OCI-LY7 (cell line): ENCODE results near the gene NKPD1. TPM values are rescaled to one million over a fixed set of nuclear protein-coding genes. Genes with fewer than 3 reads are reported as not detected.

Source experiments
- BruUV-seq: library from RNA; stranded (reverse); fragments of 400-500 nt; replicated peaks from 2 replicates; lab custom pipeline; 2021; lab: Mats Ljungman, UMichigan
- CTCF ChIA-PET: fragments of 300-600 bp; sonication (Branson Sonifier 250); formaldehyde crosslinking; loops from one replicate; lab custom pipeline; 2022; ENCODE audit warnings: antibody characterized with exemption; ENCODE audit not compliant: unreplicated experiment; lab: Charles Lee
- POLR2A ChIA-PET: fragments of 300-600 bp; sonication (Branson Sonifier 250); formaldehyde crosslinking; loops from one replicate; lab custom pipeline; 2022; ENCODE audit warnings: antibody characterized with exemption; lab: Charles Lee
- DNase-seq: peaks from one replicate; pipeline ENCODE4 v3.0.0-alpha.2; 2015; ENCODE audit warnings: low spot score
- H2AFZ ChIP-seq: fragments of 200-600 bp; sonication (generic), shearing (Covaris generic); 2 replicates; pipeline ENCODE4 v1.6.1; 2014; ENCODE audit warnings: mild to moderate bottlenecking, antibody characterized with exemption, low read length, moderate library complexity
- H3K27ac ChIP-seq: fragments of 200-600 bp; sonication (generic); 2 replicates; pipeline ENCODE4 v1.5.1; 2014; ENCODE audit warnings: mixed run types, low read depth, mild to moderate bottlenecking, moderate library complexity, low read length, inconsistent platforms; ENCODE audit not compliant: poor library complexity, severe bottlenecking
- H3K36me3 ChIP-seq: fragments of 200-600 bp; sonication (generic); 2 replicates; pipeline ENCODE4 v1.6.1; 2014; ENCODE audit warnings: mild to moderate bottlenecking, antibody characterized with exemption, low read length, moderate library complexity, mixed read lengths; ENCODE audit not compliant: insufficient read depth
- H3K4me1 ChIP-seq: fragments of 200-600 bp; sonication (generic); 2 replicates; pipeline ENCODE4 v1.5.1; 2014; ENCODE audit warnings: mild to moderate bottlenecking, low read length; ENCODE audit not compliant: insufficient read depth, poor library complexity, severe bottlenecking
- H3K4me2 ChIP-seq: fragments of 200-600 bp; sonication (generic); 2 replicates; pipeline ENCODE4 v1.6.1; 2014; ENCODE audit warnings: mild to moderate bottlenecking, low read length
- H3K4me3 ChIP-seq: fragments of 200-600 bp; sonication (generic); 2 replicates; pipeline ENCODE4 v1.5.1; 2014; ENCODE audit warnings: mild to moderate bottlenecking, low read depth, low read length; ENCODE audit not compliant: poor library complexity, severe bottlenecking
- H3K79me2 ChIP-seq: fragments of 200-600 bp; sonication (generic); 2 replicates; pipeline ENCODE4 v1.6.1; 2016; ENCODE audit warnings: low read depth, mild to moderate bottlenecking, low read length, moderate library complexity, mixed read lengths; ENCODE audit not compliant: insufficient read depth
- H3K9me2 ChIP-seq: fragments of 200-600 bp; sonication (generic); 2 replicates; pipeline ENCODE4 v1.6.1; 2016; ENCODE audit warnings: mild to moderate bottlenecking, low read length, mixed read lengths; ENCODE audit not compliant: insufficient read depth
- H3K9me3 ChIP-seq: fragments of 200-600 bp; sonication (generic); 2 replicates; pipeline ENCODE4 v1.6.1; 2014; ENCODE audit warnings: mild to moderate bottlenecking, mixed run types, low read length, mixed read lengths
- H4K20me1 ChIP-seq: fragments of 200-600 bp; sonication (generic); 2 replicates; pipeline ENCODE4 v1.6.1; 2014; ENCODE audit warnings: mild to moderate bottlenecking, antibody characterized with exemption, low read length, moderate library complexity, mixed read lengths; ENCODE audit not compliant: insufficient read depth
- EZH2phosphoT487 ChIP-seq: fragments of 200-600 bp; sonication (generic); IDR thresholded peaks from 2 replicates; pipeline ENCODE4 v1.6.1; 2018; ENCODE audit warnings: low read depth, borderline replicate concordance, mild to moderate bottlenecking, mixed run types, antibody characterized with exemption, low read length, moderate library complexity, mixed read lengths
- intact Hi-C: fragments of 100-400 bp; cut with micrococcal nuclease; formaldehyde crosslinking; loops from one replicate; pipeline ENCODE4 v1.10.0; 2022; ENCODE audit not compliant: unreplicated experiment
- total RNA-seq, 2 experiments: library from RNA; depleted of rRNA in 1 of 2; stranded (reverse); fragments of >200 nt in 1 of 2; shearing (Covaris generic) in 1 of 2; gene quantifications; 2 replicates each; pipeline ENCODE4 v1.2.3, GENCODE V29; 2014 to 2022
- TF ChIP-seq, protein P1 (sequence below): fragments of 200-600 bp; sonication (generic); conservative IDR thresholded peaks from 2 replicates; pipeline ENCODE4 v1.5.1; 2014; ENCODE audit warnings: mild to moderate bottlenecking, antibody characterized with exemption, low read length, moderate library complexity, mixed read lengths

Gene NKPD1
- total RNA-seq, 2 experiments from 2014 or later: 0.50 to 1.0 TPM

DNA sequence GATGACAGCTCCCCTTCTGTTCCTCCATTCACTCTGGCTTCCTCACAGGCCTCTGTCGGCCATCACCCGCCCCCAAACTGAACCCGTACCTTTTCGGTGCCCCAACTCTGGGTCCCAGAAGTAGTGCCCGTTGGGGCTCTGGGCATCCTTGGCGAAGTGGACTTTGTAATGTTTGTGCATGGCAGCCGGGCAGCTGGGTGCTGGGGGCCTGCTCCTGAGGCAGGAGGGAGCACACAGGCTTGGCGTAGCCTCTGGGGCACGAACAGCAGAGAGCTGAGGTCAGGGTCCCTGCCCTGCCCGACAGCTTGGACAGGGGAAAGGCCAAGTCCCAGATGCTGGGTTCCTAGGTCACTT, 834 bp downstream of the NKPD1 start:
- no peaks in the 10 kb centered on the region for H3K9me3 ChIP-seq
- no peak overlapping the region for H3K4me2 ChIP-seq
- intact Hi-C loops: no loop called here
- CTCF ChIA-PET: no interaction called here
- no peak overlapping the region for H3K27ac ChIP-seq
- H2AFZ ChIP-seq: no peak overlapping the region
- H4K20me1 ChIP-seq: no peaks in the 10 kb centered on the region
- H3K4me1 ChIP-seq: peaks cover 14% of the 10 kb centered on the region
- H3K36me3 ChIP-seq: no peaks in the 10 kb centered on the region
- H3K79me2 ChIP-seq: no peaks in the 10 kb centered on the region
- POLR2A ChIA-PET: no interaction called here
- H3K4me3 ChIP-seq: no peak overlapping the region
- no peak for DNase-seq
- H3K9me2 ChIP-seq: no peaks in the 10 kb centered on the region
- TF ChIP-seq, protein P1, sequence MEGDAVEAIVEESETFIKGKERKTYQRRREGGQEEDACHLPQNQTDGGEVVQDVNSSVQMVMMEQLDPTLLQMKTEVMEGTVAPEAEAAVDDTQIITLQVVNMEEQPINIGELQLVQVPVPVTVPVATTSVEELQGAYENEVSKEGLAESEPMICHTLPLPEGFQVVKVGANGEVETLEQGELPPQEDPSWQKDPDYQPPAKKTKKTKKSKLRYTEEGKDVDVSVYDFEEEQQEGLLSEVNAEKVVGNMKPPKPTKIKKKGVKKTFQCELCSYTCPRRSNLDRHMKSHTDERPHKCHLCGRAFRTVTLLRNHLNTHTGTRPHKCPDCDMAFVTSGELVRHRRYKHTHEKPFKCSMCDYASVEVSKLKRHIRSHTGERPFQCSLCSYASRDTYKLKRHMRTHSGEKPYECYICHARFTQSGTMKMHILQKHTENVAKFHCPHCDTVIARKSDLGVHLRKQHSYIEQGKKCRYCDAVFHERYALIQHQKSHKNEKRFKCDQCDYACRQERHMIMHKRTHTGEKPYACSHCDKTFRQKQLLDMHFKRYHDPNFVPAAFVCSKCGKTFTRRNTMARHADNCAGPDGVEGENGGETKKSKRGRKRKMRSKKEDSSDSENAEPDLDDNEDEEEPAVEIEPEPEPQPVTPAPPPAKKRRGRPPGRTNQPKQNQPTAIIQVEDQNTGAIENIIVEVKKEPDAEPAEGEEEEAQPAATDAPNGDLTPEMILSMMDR: no peak
- no peak for TF ChIP-seq EZH2phosphoT487
- no TSS peak for BruUV-seq

DNA sequence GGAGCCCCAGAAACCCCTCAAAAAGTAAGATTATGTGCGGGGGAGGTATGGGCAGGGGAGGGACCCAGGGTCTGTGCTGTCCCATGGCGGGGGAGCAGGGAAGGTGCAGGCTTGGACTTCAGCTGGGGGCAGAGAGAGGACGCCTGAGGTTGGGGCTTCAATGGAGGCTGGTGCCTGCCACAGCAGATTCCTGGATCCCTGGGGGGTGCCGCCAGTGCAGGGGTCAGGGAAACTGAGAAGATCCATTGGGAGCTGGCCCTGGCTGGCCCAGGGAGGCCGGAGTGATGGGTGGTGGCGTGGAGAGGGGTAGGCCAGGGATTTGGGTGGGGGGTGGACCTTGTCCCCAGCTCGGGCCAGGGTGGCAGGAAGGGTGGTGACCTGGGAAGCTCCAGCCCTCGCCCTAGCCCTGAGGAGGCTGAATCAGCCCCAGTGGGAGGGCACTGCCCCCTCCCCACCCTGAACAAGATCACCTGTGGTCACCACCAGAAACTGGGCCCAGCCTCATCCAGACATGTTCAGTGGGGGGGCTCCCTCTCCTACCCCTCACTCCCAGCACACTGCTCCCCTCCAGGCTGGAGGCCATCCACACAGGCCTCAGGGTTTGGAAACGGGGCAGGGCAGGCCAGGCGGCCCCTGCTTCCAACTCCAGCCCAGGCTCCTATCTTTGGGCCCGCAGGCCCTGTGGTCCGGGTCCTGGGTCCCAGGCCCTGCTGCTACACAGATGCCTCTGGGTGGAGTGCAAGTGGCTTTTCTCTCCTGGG, 1.4 kb downstream of the NKPD1 start:
- no peak overlapping the region for H3K27ac ChIP-seq
- H3K4me1 ChIP-seq: peaks cover 8% of the 10 kb centered on the region
- intact Hi-C loops: no loop called here
- POLR2A ChIA-PET: no interaction called here
- DNase-seq: no peak
- H4K20me1 ChIP-seq: no peaks in the 10 kb centered on the region
- H3K9me2 ChIP-seq: no peaks in the 10 kb centered on the region
- H3K4me3 ChIP-seq: no peak overlapping the region
- H3K4me2 ChIP-seq: no peak overlapping the region
- no peaks in the 10 kb centered on the region for H3K79me2 ChIP-seq
- H3K36me3 ChIP-seq: no peaks in the 10 kb centered on the region
- TF ChIP-seq, protein P1: no peak
- no peak for TF ChIP-seq EZH2phosphoT487
- BruUV-seq: no TSS peak
- CTCF ChIA-PET: no interaction called here
- no peaks in the 10 kb centered on the region for H3K9me3 ChIP-seq
- no peak overlapping the region for H2AFZ ChIP-seq

DNA sequence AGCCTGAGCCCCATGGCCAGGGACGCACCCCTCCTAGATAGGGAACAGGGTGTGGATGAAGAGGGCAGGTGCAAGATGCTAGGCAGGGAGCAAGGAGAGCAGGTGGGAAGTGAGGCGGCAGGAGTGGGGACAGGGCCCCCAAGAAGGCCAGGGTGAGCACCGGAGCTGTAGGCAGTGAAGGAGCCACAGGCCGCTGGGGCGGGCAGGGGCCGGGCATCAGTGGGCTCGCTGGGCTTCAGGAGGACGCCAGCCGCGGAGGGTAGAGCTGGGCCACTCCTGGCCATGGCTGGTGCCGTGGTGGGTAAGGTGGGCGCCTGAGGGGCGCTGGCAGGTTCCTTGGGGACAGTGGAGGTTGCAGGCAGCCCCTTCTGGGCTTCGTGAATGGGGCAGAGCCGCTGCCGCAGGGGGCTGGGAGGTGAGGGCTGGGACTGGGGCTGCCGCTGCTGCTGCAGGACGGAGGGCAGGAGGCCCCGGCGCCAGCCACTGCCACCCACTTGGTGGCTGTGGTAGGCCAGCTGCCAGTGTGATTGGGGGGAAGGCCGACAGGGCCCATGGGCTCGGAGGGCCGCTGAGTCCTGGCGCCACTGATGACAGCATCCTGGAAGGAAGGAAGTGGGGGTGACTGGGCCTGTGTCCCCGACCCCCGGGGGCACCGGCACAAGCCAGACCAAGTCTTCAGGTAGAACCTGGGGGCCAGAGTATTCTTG, 2.1 kb downstream of the NKPD1 start:
- intact Hi-C loops: no loop called here
- no peak overlapping the region for H3K27ac ChIP-seq
- no peaks in the 10 kb centered on the region for H3K79me2 ChIP-seq
- DNase-seq: no peak
- peaks cover 5% of the 10 kb centered on the region for H3K4me1 ChIP-seq
- TF ChIP-seq, protein P1: no peak
- no peak for TF ChIP-seq EZH2phosphoT487
- H3K36me3 ChIP-seq: no peaks in the 10 kb centered on the region
- H4K20me1 ChIP-seq: no peaks in the 10 kb centered on the region
- no peak overlapping the region for H3K4me3 ChIP-seq
- ChIA-PET POLR2A (no interaction called here), CTCF (no interaction called here)
- no peaks in the 10 kb centered on the region for H3K9me3 ChIP-seq
- no peaks in the 10 kb centered on the region for H3K9me2 ChIP-seq
- H2AFZ ChIP-seq: no peak overlapping the region
- no peak overlapping the region for H3K4me2 ChIP-seq
- BruUV-seq: no TSS peak
